GM12874 (cell line): ENCODE data around the gene ATF5.

Source experiments
- CTCF ChIP-seq: IDR thresholded peaks from 2 replicates; pipeline ENCODE4 v1.5.1; 2011; ENCODE audit warnings: low read depth, mild to moderate bottlenecking, control low read depth, low read length, moderate library complexity; ENCODE audit not compliant: insufficient read depth

The ATF5 gene

GRCh38 chr19:49920624-49921363 lies 8.2 kb upstream of the ATF5 start:
- TF ChIP-seq CTCF, result no peak

GRCh38 chr19:49921871-49922795 lies 6.9 kb upstream of the ATF5 start:
- no peak for TF ChIP-seq CTCF

- TF ChIP-seq CTCF, result no peak
These were observed 5.7 kb upstream of the ATF5 start for GRCh38 chr19:49923055-49924003.

- TF ChIP-seq CTCF, result no peak
These were observed 4.8 kb upstream of the ATF5 start for GRCh38 chr19:49924004-49924880.

- no peak for TF ChIP-seq CTCF
These were observed 3.5 kb upstream of the ATF5 start for GRCh38 chr19:49925486-49925885.

- no peak for TF ChIP-seq CTCF
These were observed 2.5 kb upstream of the ATF5 start for GRCh38 chr19:49926515-49926914.
